GM12891 (cell line): Measurements from ENCODE around the gene ZDHHC7.

Source experiments
- POLR2A ChIP-seq: IDR thresholded peaks from 2 replicates; pipeline ENCODE4 v1.6.1; 2011; ENCODE audit warnings: low read depth, low read length, control low read depth
- POU2F2 ChIP-seq: IDR thresholded peaks from 2 replicates; pipeline ENCODE4 v1.6.1; 2011; ENCODE audit warnings: low read depth, mild to moderate bottlenecking, control low read depth, low read length, moderate library complexity

DNA sequence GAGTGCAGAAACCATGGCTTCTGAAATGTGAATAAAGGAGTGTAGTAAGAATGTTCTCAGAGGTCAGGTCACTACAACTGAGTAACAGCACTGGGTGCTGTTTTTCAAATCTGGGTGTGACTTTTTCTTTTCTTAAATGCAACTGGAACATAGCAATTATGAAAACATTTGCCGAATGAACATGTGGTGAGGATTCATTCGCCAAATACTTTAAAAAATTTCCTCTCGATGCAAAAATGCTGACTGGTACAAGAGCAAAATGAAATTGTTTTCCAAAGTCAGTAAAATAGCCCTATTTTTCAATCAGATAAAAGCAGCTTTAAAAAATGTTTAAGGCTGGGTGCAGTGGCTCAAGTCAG is 18.6 kb downstream of the ZDHHC7 start:
- no peak for TF ChIP-seq POLR2A
- no peak for TF ChIP-seq POU2F2
